PFSK-1 (cell line): ENCODE data around the gene METTL8.

Experiments used
- POLR2AphosphoS5 ChIP-seq: IDR thresholded peaks from 2 replicates; pipeline ENCODE4 v1.6.1; 2012; ENCODE audit warnings: low read depth, mild to moderate bottlenecking, control low read depth, low read length, moderate library complexity
- TAF1 ChIP-seq: IDR thresholded peaks from 2 replicates; pipeline ENCODE4 v1.6.1; 2012; ENCODE audit warnings: low read length, control low read depth, borderline replicate concordance; ENCODE audit not compliant: insufficient read depth

- TF ChIP-seq POLR2AphosphoS5 (no peak), TAF1 (no peak)
Measured at GRCh38 chr2:171419333-171419732, 14.5 kb downstream of the METTL8 start.
